PC-9 (cell line): ENCODE results near the gene GXYLT1.

ENCODE experiments used
- EZH2 ChIP-seq: fragments of 200-600 bp; sonication (generic); IDR thresholded peaks from 2 replicates; pipeline ENCODE4 v1.8.0; 2017; ENCODE audit warnings: antibody characterized with exemption, low read depth
- TF ChIP-seq, protein P1 (sequence below): fragments of 200-600 bp; sonication (generic); conservative IDR thresholded peaks from 2 replicates; pipeline ENCODE4 v1.6.1; 2017; ENCODE audit warnings: mixed run types, antibody characterized with exemption, mild to moderate bottlenecking, moderate library complexity

DNA sequence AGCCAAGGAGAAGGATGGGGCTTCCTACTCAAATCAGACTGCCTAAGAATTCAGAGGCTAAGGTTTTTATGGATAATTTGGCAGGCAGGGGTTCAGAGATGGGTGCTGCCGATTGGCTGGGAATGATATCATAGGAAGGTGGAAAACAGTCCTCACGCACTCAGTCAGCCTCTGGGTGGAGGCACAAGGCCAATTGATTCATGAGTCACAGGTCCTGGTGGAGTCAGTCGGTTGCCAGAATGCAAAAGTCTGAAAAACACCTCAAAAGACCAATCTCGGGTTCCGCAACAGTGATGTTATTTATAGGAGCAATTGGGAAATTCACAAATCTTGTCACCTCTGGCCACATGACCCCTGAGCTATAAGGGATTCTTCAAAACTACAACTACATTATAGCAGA, 105.5 kb downstream of the GXYLT1 start:
- TF ChIP-seq, protein P1, sequence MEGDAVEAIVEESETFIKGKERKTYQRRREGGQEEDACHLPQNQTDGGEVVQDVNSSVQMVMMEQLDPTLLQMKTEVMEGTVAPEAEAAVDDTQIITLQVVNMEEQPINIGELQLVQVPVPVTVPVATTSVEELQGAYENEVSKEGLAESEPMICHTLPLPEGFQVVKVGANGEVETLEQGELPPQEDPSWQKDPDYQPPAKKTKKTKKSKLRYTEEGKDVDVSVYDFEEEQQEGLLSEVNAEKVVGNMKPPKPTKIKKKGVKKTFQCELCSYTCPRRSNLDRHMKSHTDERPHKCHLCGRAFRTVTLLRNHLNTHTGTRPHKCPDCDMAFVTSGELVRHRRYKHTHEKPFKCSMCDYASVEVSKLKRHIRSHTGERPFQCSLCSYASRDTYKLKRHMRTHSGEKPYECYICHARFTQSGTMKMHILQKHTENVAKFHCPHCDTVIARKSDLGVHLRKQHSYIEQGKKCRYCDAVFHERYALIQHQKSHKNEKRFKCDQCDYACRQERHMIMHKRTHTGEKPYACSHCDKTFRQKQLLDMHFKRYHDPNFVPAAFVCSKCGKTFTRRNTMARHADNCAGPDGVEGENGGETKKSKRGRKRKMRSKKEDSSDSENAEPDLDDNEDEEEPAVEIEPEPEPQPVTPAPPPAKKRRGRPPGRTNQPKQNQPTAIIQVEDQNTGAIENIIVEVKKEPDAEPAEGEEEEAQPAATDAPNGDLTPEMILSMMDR = no peak
- TF ChIP-seq EZH2 = no peak
